ENCODE results near the gene PPP6R1.
A peak's percentile ranks its signal among the peaks of the same experiment; 100 is the strongest.

PPP6R1 gene

DNA sequence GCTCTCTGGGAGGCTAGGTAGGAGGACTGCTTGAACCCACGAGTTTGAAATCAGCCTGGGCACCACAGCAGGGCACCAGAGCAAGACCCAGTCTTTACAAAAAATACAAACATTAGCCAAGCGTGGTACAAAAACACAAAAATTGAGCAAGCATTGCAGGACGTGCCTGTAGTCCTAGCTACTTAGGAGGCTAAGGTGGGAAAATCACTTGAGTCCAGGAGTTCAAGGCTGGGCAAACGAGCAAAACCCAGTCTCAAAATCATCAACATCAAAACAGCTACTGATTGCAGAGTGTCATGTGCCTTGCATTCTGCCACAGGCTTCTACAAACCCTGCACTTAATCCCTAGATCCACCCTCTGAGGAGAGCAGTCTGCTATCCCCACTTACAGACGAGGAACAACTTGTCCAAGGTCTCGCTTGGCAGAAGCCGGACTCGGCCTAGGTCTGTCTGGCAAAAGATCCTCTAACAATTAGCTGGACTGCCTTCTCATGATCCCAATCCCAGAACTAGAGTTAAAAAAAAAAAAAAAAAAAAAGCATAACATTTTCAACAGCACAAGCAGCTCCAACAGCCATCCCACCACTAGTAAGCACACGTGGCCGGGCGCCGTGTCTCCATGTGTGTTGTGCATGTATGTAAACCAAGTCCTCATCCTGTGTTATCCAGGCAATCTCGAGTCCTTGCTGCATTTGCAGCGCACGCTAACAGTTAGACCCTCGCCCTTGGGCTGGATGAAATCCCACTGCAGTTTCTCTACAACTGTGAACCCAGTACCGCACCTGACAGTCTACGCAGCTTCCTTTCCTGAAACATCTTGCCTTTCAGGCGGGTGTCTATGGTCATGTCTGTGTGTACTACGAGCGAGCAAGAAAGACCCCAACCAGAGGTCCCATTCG, 2.0 kb downstream of the PPP6R1 start:
- Histone ChIP-seq H3K36me3 (ENCODE audit: insufficient read depth) (no peaks in the 10 kb centered on the region), H3K9ac (no peak overlapping the region), H3K79me2 (ENCODE audit: insufficient read depth, low read depth) (peaks cover 64% of the 10 kb centered on the region), H3K4me3 (IDR thresholded peaks at IDR 0.05; ENCODE audit: insufficient read depth, low read depth, low read length) (no peak overlapping the region), H3K4me1 (ENCODE audit: low read depth, poor library complexity, severe bottlenecking) (peaks cover 31% of the 10 kb centered on the region), H3K27ac (no peak overlapping the region), H3K4me2 (peak overlapping the region; percentile 98), H3K27me3 (ENCODE audit: insufficient read depth, low read depth) (no peaks in the 10 kb centered on the region), H2AFZ (ENCODE audit: low read depth) (no peak overlapping the region), H4K20me1 (ENCODE audit: insufficient read depth) (peaks cover 26% of the 10 kb centered on the region)
- TF ChIP-seq CTCF (conservative IDR thresholded peaks at IDR 0.05; ENCODE audit: low read depth, low read length), result no peak

- Histone ChIP-seq H3K4me2 (peak overlapping the region; percentile 98; the same call in 1 of the 2 replicates), H3K4me1 (ENCODE audit: low read depth, poor library complexity, severe bottlenecking) (peaks cover 31% of the 10 kb centered on the region), H2AFZ (ENCODE audit: low read depth) (no peak overlapping the region), H3K27ac (no peak overlapping the region), H3K79me2 (ENCODE audit: insufficient read depth, low read depth) (peaks cover 74% of the 10 kb centered on the region), H3K4me3 (IDR thresholded peaks at IDR 0.05; ENCODE audit: insufficient read depth, low read depth, low read length) (no peak overlapping the region), H3K9ac (no peak overlapping the region), H3K36me3 (ENCODE audit: insufficient read depth) (no peaks in the 10 kb centered on the region), H4K20me1 (ENCODE audit: insufficient read depth) (peaks cover 26% of the 10 kb centered on the region), H3K27me3 (ENCODE audit: insufficient read depth, low read depth) (no peaks in the 10 kb centered on the region)
- TF ChIP-seq CTCF (conservative IDR thresholded peaks at IDR 0.05; ENCODE audit: low read depth, low read length), result no peak
These were observed 3.0 kb downstream of the PPP6R1 start for GRCh38 chr19:55255618-55256423.

GRCh38 chr19:55254625-55254977, 4.2 kb downstream of the PPP6R1 start:
- no peak overlapping the region for H3K4me3 ChIP-seq (IDR thresholded peaks at IDR 0.05; ENCODE audit: insufficient read depth, low read depth, low read length)
- no peak overlapping the region for H3K4me2 ChIP-seq

More at GRCh38 chr19:55254625-55254977, 4.2 kb downstream of the PPP6R1 start:
- H3K27me3 ChIP-seq (ENCODE audit: insufficient read depth, low read depth), result no peaks in the 10 kb centered on the region
- H3K4me1 ChIP-seq (ENCODE audit: low read depth, poor library complexity, severe bottlenecking), result peaks cover 21% of the 10 kb centered on the region
- no peaks in the 10 kb centered on the region for H3K36me3 ChIP-seq (ENCODE audit: insufficient read depth)
- H3K9ac ChIP-seq, result no peak overlapping the region
- H2AFZ ChIP-seq (ENCODE audit: low read depth), result no peak overlapping the region
- H4K20me1 ChIP-seq (ENCODE audit: insufficient read depth), result peaks cover 26% of the 10 kb centered on the region
- H3K27ac ChIP-seq, result no peak overlapping the region
- peaks cover 86% of the 10 kb centered on the region for H3K79me2 ChIP-seq (ENCODE audit: insufficient read depth, low read depth)
- no peak for TF ChIP-seq CTCF (conservative IDR thresholded peaks at IDR 0.05; ENCODE audit: low read depth, low read length)

All from KMS-11 (cell line).